Cardiac muscle cell (in vitro differentiated cells and primary cell): ENCODE results near the gene SLIT3. TPM values are rescaled to one million over a fixed set of nuclear protein-coding genes. Genes with fewer than 3 reads are reported as not detected.

Experiments
- DNase-seq, 2 donors: peaks; one replicate each; pipeline versions ENCODE4 v3.0.0 to v3.0.0-alpha.2; 2010 to 2017; ENCODE audit warnings: low read depth in 1 of 2, low spot score in 1 of 2
- H3K27ac ChIP-seq: fragments of 200-600 bp; sonication (generic); 2 replicates; pipeline ENCODE4 v1.5.1; 2016
- H3K27me3 ChIP-seq: fragments of 200-600 bp; sonication (generic); 2 replicates; pipeline ENCODE4 v1.6.0; 2016; ENCODE audit warnings: control low read depth
- H3K36me3 ChIP-seq: fragments of 200-600 bp; sonication (generic); 2 replicates; pipeline ENCODE4 v1.5.1; 2016; ENCODE audit warnings: control low read depth
- H3K4me1 ChIP-seq: fragments of 200-600 bp; sonication (generic); 2 replicates; pipeline ENCODE4 v1.8.1; 2017; ENCODE audit warnings: low read depth, mild to moderate bottlenecking, mixed run types
- H3K4me3 ChIP-seq: fragments of 200-600 bp; sonication (generic); 2 replicates; pipeline ENCODE4 v1.5.1; 2016; ENCODE audit warnings: mild to moderate bottlenecking
- H3K9me3 ChIP-seq: fragments of 200-600 bp; sonication (generic); 2 replicates; pipeline ENCODE4 v1.5.1; 2017; ENCODE audit warnings: low read depth, mild to moderate bottlenecking, control low read depth
- CTCF ChIP-seq: IDR thresholded peaks from 2 replicates; pipeline ENCODE4 v1.5.1; 2012; ENCODE audit warnings: low read depth, mild to moderate bottlenecking, low read length
- polyA plus RNA-seq: library from polyadenylated mRNA; unstranded; fragments of >200 nt; fragmentation: Nextera tagmentation; extraction: Ambion mirVana; gene quantifications from 2 replicates; pipeline ENCODE4 v1.2.1, GENCODE V29; 2016
- total RNA-seq: library from RNA; depleted of rRNA; stranded (reverse); fragments of >200 nt; gene quantifications from 2 replicates; pipeline ENCODE4 v1.2.3, GENCODE V29; 2016

SLIT3 gene
- total and polyA plus RNA-seq, 2 experiments from 2014 or later: 50.7 to 111 TPM

- DNase-seq: no peak
- TF ChIP-seq CTCF: no peak
- Histone ChIP-seq H3K27ac (peak overlapping the region; percentile 50), H3K9me3 (no peaks in the 10 kb centered on the region), H3K4me1 (peaks cover 35% of the 10 kb centered on the region), H3K27me3 (no peaks in the 10 kb centered on the region), H3K4me3 (no peak overlapping the region), H3K36me3 (no peaks in the 10 kb centered on the region)
These were observed 135.9 kb downstream of the SLIT3 start for GRCh38 chr5:169165052-169165451.

GRCh38 chr5:169164481-169164925, 136.4 kb downstream of the SLIT3 start:
- no peak for TF ChIP-seq CTCF
- peak overlapping the region; percentile 50 for H3K27ac ChIP-seq
- no peak overlapping the region for H3K4me3 ChIP-seq
- peaks cover 35% of the 10 kb centered on the region for H3K4me1 ChIP-seq
- H3K9me3 ChIP-seq: no peaks in the 10 kb centered on the region
- no peaks in the 10 kb centered on the region for H3K36me3 ChIP-seq
- peak in 1 of 2 donors; percentile 62 for DNase-seq
- H3K27me3 ChIP-seq: no peaks in the 10 kb centered on the region

GRCh38 chr5:169162407-169162806, 138.5 kb downstream of the SLIT3 start:
- H3K4me3 ChIP-seq: no peak overlapping the region
- DNase-seq: peak in 1 of 2 donors; percentile 70

GRCh38 chr5:169161022-169161680, 139.8 kb downstream of the SLIT3 start:
- no peak for TF ChIP-seq CTCF
- Histone ChIP-seq H3K9me3 (no peaks in the 10 kb centered on the region), H3K27ac (peak overlapping the region; percentile 97), H3K36me3 (no peaks in the 10 kb centered on the region), H3K4me3 (no peak overlapping the region), H3K4me1 (peaks cover 24% of the 10 kb centered on the region), H3K27me3 (no peaks in the 10 kb centered on the region)
- peak; percentile 93 to 98 for DNase-seq

More at GRCh38 chr5:169162407-169162806, 138.5 kb downstream of the SLIT3 start:
- no peaks in the 10 kb centered on the region for H3K27me3 ChIP-seq
- no peak for TF ChIP-seq CTCF
- H3K4me1 ChIP-seq: peaks cover 24% of the 10 kb centered on the region
- peak overlapping the region; percentile 97 for H3K27ac ChIP-seq
- H3K9me3 ChIP-seq: no peaks in the 10 kb centered on the region
- H3K36me3 ChIP-seq: no peaks in the 10 kb centered on the region

GRCh38 chr5:169160405-169160901, 140.5 kb downstream of the SLIT3 start:
- DNase-seq: peak in 1 of 2 donors; percentile 75
- peak; percentile 48 for TF ChIP-seq CTCF
- Histone ChIP-seq H3K4me3 (no peak overlapping the region), H3K9me3 (no peaks in the 10 kb centered on the region), H3K27me3 (no peaks in the 10 kb centered on the region), H3K4me1 (peaks cover 27% of the 10 kb centered on the region), H3K27ac (peak overlapping the region; percentile 97), H3K36me3 (no peaks in the 10 kb centered on the region)
